Keratinocyte (primary cell): ENCODE data around the gene PRKAG1. TPM values are rescaled to one million over a fixed set of nuclear protein-coding genes. Genes with fewer than 3 reads are reported as not detected.

Experiments used
- DNase-seq: peaks from one replicate; pipeline ENCODE4 v3.0.0-alpha.2; 2011; ENCODE audit warnings: low read depth, missing footprints, low spot score
- FAIRE-seq: peaks from 2 replicates; lab custom pipeline; 2011; peaks lifted over from hg19 to GRCh38; lab: Jason Lieb, UNC
- H2AFZ ChIP-seq: 2 replicates; pipeline ENCODE4 v1.6.0; 2012; ENCODE audit warnings: low read length, control low read depth, inconsistent platforms; ENCODE audit not compliant: control insufficient read depth
- H3K27ac ChIP-seq: 2 replicates; pipeline ENCODE4 v1.5.1; 2011; ENCODE audit warnings: low read length; ENCODE audit not compliant: control insufficient read depth, insufficient read depth
- H3K27me3 ChIP-seq: 3 replicates; pipeline ENCODE4 v1.6.0; 2011; ENCODE audit warnings: low read length; ENCODE audit not compliant: control insufficient read depth, insufficient read depth; ENCODE audit errors: extremely low read depth
- H3K36me3 ChIP-seq, 2 experiments: 2 replicates in 1 of 2; 3 replicates in 1 of 2; pipeline ENCODE4 v1.5.1; 2011; ENCODE audit warnings: low read length in 2 of 2, mild to moderate bottlenecking in 1 of 2; ENCODE audit not compliant: control insufficient read depth in 2 of 2, insufficient read depth in 2 of 2; ENCODE audit errors: extremely low read depth in 1 of 2
- H3K4me1 ChIP-seq: 3 replicates; pipeline ENCODE4 v1.5.1; 2011; ENCODE audit warnings: low read length; ENCODE audit not compliant: control insufficient read depth, insufficient read depth; ENCODE audit errors: extremely low read depth
- H3K4me2 ChIP-seq: 3 replicates; pipeline ENCODE4 v1.6.0; 2011; ENCODE audit warnings: low read depth, low read length; ENCODE audit not compliant: control insufficient read depth, insufficient read depth; ENCODE audit errors: extremely low read depth
- H3K4me3 ChIP-seq, 3 experiments: fragments of 200-600 bp in 1 of 3; sonication (generic) in 1 of 3; 2 replicates in 2 of 3; 3 replicates in 1 of 3; pipeline ENCODE4 v1.5.1; 2011 to 2016; ENCODE audit warnings: low read length in 3 of 3, mild to moderate bottlenecking in 3 of 3, control low read depth in 2 of 3, inconsistent platforms in 1 of 3, low read depth in 1 of 3, mixed read lengths in 1 of 3, mixed run types in 1 of 3, moderate library complexity in 1 of 3; ENCODE audit not compliant: control insufficient read depth in 2 of 3, insufficient read depth in 2 of 3; ENCODE audit errors: extremely low read depth in 1 of 3
- H3K79me2 ChIP-seq: 2 replicates; pipeline ENCODE4 v1.6.0; 2012; ENCODE audit warnings: low read length; ENCODE audit not compliant: control insufficient read depth, insufficient read depth
- H3K9ac ChIP-seq: 3 replicates; pipeline ENCODE4 v1.6.0; 2011; ENCODE audit warnings: low read length; ENCODE audit not compliant: control insufficient read depth, insufficient read depth; ENCODE audit errors: extremely low read depth
- H3K9me1 ChIP-seq: 3 replicates; pipeline ENCODE4 v1.6.0; 2011; ENCODE audit warnings: low read length; ENCODE audit not compliant: control insufficient read depth, insufficient read depth; ENCODE audit errors: extremely low read depth
- H3K9me3 ChIP-seq: 2 replicates; pipeline ENCODE4 v1.5.1; 2012; ENCODE audit warnings: low read depth, low read length; ENCODE audit not compliant: control insufficient read depth
- H4K20me1 ChIP-seq: 3 replicates; pipeline ENCODE4 v1.6.0; 2011; ENCODE audit warnings: low read length; ENCODE audit not compliant: control insufficient read depth, insufficient read depth; ENCODE audit errors: extremely low read depth
- EZH2 ChIP-seq: IDR thresholded peaks from one replicate; pipeline ENCODE4 v1.6.1; 2012; ENCODE audit warnings: inconsistent platforms, mild to moderate bottlenecking, low read length, moderate library complexity
- dilution Hi-C: fragments of 300-500 bp; cut with MboI; formaldehyde crosslinking; loops from one replicate; pipeline ENCODE4 v1.7.0; 2020; ENCODE audit warnings: low sequenced_read_pairs; ENCODE audit not compliant: extremely low pct_ligation_motif_present
- polyA plus RNA-seq, 5 experiments: library from polyadenylated mRNA; depleted of rRNA in 3 of 5; stranded (reverse) in 3 of 5; stranded (forward) in 1 of 5; unstranded in 1 of 5; fragments of >200 nt; gene quantifications; 1 replicate in 1 of 5; 2 replicates in 3 of 5; 3 replicates in 1 of 5; pipeline versions ENCODE4 v1.2.1 to v1.2.3, GENCODE V29; 2011 to 2012; ENCODE audit warnings: missing spikeins in 2 of 5, low read depth in 1 of 5, low replicate concordance in 1 of 5
- TF ChIP-seq, protein P1 (sequence below), 3 experiments: IDR thresholded peaks in 1 of 3; conservative IDR thresholded peaks in 1 of 3; optimal IDR thresholded peaks in 1 of 3; 2 replicates in 2 of 3; 3 replicates in 1 of 3; pipeline versions ENCODE3 to v1.5.1; 2011; ENCODE audit warnings: low read length in 3 of 3, mild to moderate bottlenecking in 3 of 3, moderate library complexity in 2 of 3, control low read depth in 1 of 3, inconsistent platforms in 1 of 3; ENCODE audit not compliant: insufficient read depth in 2 of 3; ENCODE audit errors: extremely low read depth in 1 of 3

Gene PRKAG1
- polyA plus RNA-seq, 1 donor (not counting 4 experiments of a cell fraction or from before 2014, with no cell fraction given): 125 TPM

DNA sequence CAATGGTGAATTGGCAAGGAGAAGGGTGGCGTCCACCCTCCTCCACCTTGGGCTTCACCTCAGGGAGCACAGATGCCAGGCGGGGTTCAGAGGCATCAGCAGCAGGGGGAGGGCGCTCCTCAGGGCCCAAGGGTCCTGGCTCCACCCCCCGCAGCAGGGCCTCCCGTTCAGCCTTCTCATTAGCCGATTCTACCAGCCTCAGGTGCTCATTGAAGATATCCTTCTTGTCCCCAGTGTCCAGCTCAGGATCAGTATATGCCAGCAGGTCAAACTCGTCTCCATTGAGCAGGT is 19.3 kb upstream of the PRKAG1 start:
- Histone ChIP-seq H3K79me2 (peaks cover 3% of the 10 kb centered on the region), H3K4me3 (no peak overlapping the region), H3K4me1 (no peaks in the 10 kb centered on the region), H3K27ac (no peak overlapping the region), H3K9me1 (peaks cover 2% of the 10 kb centered on the region), H3K9me3 (no peaks in the 10 kb centered on the region), H4K20me1 (no peaks in the 10 kb centered on the region), H3K9ac (no peak overlapping the region), H3K4me2 (no peak overlapping the region), H3K27me3 (no peaks in the 10 kb centered on the region), H2AFZ (no peak overlapping the region), H3K36me3 (peaks cover 56 to 69% of the 10 kb centered on the region in 2 experiments)
- DNase-seq (no peak), FAIRE-seq (no peak)
- dilution Hi-C loops: no loop called here
- no peak for TF ChIP-seq EZH2
- TF ChIP-seq, protein P1, sequence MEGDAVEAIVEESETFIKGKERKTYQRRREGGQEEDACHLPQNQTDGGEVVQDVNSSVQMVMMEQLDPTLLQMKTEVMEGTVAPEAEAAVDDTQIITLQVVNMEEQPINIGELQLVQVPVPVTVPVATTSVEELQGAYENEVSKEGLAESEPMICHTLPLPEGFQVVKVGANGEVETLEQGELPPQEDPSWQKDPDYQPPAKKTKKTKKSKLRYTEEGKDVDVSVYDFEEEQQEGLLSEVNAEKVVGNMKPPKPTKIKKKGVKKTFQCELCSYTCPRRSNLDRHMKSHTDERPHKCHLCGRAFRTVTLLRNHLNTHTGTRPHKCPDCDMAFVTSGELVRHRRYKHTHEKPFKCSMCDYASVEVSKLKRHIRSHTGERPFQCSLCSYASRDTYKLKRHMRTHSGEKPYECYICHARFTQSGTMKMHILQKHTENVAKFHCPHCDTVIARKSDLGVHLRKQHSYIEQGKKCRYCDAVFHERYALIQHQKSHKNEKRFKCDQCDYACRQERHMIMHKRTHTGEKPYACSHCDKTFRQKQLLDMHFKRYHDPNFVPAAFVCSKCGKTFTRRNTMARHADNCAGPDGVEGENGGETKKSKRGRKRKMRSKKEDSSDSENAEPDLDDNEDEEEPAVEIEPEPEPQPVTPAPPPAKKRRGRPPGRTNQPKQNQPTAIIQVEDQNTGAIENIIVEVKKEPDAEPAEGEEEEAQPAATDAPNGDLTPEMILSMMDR (optimal IDR thresholded peaks at IDR 0.05 in 1 of 3, IDR thresholded peaks at IDR 0.05 in 1 of 3, conservative IDR thresholded peaks at IDR 0.05 in 1 of 3; ENCODE audit: extremely low read depth in 1 of 3, insufficient read depth in 2 of 3, low read length in 3 of 3): no peak

DNA sequence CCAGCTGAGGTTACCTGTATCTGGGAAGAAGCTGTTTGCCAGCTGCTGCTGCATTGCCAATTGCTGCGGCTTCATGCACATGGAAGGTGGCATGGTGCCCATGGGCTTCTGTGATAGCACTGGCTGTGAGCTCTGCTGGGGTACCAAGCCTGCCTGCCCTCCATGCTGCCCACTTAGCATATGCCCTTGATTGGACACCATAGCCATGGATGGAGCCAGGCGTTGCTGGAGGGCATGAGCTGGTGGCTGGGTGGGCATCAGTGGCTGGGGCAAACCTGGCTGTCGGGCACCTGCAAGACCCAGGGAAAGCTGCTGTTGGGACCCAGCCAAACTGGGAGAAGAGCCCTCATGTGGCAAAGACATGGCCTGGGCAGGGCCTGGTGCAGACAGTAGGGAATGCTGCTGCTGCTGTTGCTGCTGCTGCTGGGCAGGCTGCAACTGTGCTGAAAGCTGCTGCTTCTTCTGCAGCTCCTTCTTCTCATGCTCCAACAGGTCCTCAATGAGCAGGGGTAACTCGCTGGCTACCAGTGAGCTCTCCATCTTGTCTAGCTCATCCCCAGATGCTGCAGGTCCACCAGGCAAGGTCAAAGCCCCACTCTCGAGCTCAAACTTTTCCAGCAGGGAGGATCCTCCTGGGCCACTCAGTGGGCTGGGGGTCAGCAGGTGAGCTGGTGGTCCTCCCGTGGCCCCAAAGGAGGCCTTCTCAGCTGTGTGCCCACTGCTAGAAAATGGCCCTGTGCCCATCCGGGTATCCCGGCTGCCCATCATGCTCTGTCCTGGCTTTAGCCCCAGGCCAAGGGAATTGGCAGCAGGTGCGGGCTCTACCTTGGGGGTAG is 18.8 kb upstream of the PRKAG1 start:
- FAIRE-seq (no peak), DNase-seq (no peak)
- Histone ChIP-seq H3K9ac (no peak overlapping the region), H3K9me1 (peaks cover 2% of the 10 kb centered on the region), H3K79me2 (peaks cover 3% of the 10 kb centered on the region), H3K36me3 (peaks cover 54 to 67% of the 10 kb centered on the region in 2 experiments), H2AFZ (no peak overlapping the region), H4K20me1 (peaks cover 3% of the 10 kb centered on the region), H3K27ac (no peak overlapping the region), H3K27me3 (no peaks in the 10 kb centered on the region), H3K9me3 (no peaks in the 10 kb centered on the region), H3K4me2 (no peak overlapping the region), H3K4me3 (no peak overlapping the region), H3K4me1 (no peaks in the 10 kb centered on the region)
- no peak for TF ChIP-seq EZH2
- dilution Hi-C loops: no loop called here
